Sciatic nerve (tissue), 2 donors: Measurements from ENCODE around the gene PCDHA6. TPM values are rescaled to one million over a fixed set of nuclear protein-coding genes. Genes with fewer than 3 reads are reported as not detected.
"Not testable (repeated sequence)": the region's sequence is repeated elsewhere in the genome, so short reads cannot be mapped to it uniquely, and the experiment has no call there.

ENCODE experiments used
- ATAC-seq: fragments of 200-7000 bp; cut with Tn5 transposase; one replicate; pipeline ENCODE4 v1.9.1; 2020; ENCODE audit warnings: mild to moderate bottlenecking, moderate library complexity
- DNase-seq: peaks from one replicate; pipeline ENCODE4 v3.0.0-alpha.2; 2020; ENCODE audit warnings: low spot score
- intact Hi-C: fragments of 100-400 bp; cut with DNase I; formaldehyde crosslinking; loops from one replicate; pipeline ENCODE4 v1.14.2; 2022
- total RNA-seq: library from RNA; stranded (reverse); fragmentation: NEBNext Ultra II Directional; extraction: Animal tissue kit (Norgen Biotek cat#: 25700); gene quantifications from one replicate; pipeline ENCODE4 v1.2.1, GENCODE V29; 2021
- donor health status: DM: no; HTN: no; CAD: no.
- donor health status: DM: no; HTN: no; CAD: no.

Gene PCDHA6
- total RNA-seq, 1 donor from 2014 or later: 0.76 TPM

DNA sequence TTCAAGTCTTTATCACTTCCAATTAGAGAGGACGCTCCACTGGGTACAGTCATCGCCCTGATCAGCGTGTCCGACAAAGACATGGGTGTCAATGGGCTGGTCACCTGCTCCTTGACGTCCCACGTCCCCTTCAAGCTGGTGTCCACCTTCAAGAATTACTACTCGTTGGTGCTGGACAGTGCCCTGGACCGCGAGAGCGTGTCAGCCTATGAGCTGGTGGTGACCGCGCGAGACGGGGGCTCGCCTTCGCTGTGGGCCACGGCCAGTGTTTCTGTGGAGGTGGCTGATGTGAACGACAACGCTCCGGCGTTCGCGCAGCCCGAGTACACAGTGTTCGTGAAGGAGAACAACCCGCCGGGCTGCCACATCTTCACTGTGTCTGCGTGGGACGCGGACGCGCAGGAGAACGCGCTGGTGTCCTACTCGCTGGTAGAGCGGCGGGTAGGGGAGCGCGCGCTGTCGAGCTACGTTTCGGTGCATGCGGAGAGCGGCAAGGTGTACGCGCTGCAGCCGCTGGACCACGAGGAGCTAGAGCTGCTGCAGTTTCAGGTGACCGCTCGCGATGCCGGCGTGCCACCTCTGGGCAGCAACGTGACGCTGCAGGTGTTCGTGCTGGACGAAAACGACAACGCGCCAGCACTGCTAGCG lies 19.4 kb upstream of the PCDHA6 start:
- DNase-seq, intact Hi-C loops, ATAC-seq: not testable (repeated sequence)

DNA sequence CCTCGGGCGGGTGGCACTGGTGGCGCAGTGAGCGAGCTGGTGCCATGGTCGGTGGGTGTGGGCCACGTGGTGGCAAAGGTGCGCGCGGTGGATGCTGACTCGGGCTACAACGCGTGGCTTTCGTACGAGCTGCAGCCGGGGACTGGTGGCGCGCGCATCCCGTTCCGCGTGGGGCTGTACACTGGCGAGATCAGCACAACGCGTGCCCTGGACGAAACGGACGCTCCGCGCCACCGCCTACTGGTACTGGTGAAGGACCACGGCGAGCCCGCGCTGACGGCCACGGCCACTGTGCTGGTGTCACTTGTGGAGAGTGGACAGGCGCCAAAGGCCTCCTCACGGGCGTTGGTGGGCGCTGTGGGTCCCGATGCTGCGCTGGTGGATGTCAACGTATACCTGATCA lies 18.9 kb upstream of the PCDHA6 start:
- no peak for DNase-seq
- intact Hi-C loops: no loop called here
- no peak for ATAC-seq

DNA sequence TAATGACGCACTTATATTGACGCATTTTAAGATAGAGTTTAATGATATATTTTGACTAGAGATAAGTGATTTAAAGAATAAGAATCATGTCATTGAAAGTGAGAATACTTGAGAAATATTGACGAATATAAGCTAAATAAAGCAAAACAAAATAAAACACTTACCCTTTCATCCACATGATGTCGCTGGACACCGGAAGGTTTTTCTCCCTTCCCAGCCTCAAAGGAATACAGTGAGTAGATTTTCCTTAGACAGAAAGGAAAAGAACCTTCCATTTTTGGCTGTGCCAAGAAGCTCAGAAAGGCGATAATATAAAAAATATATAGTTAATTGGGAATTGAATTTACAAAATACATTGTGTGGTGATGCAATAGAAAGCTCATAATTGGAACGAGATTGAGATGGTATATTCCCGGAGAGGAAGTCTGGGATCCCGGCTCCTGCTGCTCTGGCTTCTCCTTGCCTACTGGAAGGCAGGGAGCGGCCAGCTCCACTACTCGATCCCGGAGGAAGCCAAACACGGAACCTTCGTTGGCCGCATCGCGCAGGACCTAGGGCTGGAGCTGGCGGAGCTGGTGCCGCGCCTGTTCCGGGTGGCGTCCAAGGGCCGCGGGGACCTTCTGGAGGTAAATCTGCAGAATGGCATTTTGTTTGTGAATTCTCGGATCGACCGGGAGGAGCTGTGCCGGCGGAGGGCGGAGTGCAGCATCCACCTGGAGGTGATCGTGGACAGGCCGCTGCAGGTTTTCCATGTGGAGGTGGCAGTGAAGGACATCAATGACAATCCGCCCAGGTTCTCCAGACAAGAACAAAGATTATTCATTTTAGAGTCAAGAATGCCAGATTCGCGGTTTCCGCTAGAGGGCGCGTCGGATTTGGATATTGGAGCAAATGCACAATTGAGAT lies 6.1 kb upstream of the PCDHA6 start, which contains the start of gene PCDHA5:
TSS of gene PCDHA5 (plus strand) at position 239 of the 906 bp plus-strand sequence.
- no peak for DNase-seq
- intact Hi-C loops: no loop called here
- no peak for ATAC-seq

DNA sequence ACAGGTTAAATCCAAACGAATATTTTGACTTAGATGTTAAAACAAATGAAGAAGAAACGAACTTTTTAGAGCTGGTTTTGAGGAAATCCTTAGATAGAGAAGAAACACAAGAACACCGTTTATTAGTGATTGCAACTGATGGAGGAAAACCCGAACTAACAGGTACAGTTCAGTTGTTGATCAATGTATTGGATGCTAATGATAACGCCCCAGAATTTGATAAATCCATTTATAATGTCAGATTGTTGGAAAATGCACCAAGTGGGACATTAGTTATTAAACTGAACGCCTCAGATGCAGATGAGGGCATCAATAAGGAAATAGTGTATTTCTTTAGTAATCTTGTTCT lies 5.5 kb upstream of the PCDHA6 start:
- ATAC-seq (no peak), DNase-seq (no peak)
- intact Hi-C loops: no loop called here

DNA sequence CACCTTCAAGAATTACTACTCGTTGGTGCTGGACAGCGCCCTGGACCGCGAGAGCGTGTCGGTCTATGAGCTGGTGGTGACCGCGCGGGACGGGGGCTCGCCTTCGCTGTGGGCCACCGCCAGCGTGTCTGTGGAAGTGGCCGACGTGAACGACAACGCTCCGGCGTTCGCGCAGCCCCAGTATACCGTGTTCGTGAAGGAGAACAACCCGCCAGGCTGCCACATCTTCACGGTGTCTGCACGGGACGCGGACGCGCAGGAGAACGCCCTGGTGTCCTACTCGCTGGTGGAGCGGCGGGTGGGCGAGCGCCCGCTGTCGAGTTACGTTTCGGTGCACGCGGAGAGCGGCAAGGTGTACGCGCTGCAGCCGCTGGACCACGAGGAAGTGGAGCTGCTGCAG lies 4.8 kb upstream of the PCDHA6 start:
- intact Hi-C loops, DNase-seq, ATAC-seq: not testable (repeated sequence)

DNA sequence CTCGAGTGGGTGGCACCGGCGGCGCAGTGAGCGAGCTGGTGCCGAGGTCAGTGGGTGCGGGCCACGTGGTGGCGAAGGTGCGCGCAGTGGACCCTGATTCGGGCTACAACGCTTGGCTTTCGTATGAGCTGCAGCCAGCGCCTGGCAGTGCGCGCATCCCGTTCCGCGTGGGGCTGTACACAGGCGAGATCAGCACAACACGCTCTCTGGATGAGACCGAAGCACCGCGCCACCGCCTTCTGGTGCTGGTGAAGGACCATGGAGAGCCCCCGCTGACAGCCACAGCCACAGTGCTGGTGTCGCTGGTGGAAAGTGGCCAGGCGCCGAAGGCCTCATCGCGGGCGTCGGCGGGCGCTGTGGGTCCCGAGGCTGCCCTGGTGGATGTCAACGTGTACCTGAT lies 4.3 kb upstream of the PCDHA6 start:
- ATAC-seq (no peak), DNase-seq (no peak)
- intact Hi-C loops: no loop called here

DNA sequence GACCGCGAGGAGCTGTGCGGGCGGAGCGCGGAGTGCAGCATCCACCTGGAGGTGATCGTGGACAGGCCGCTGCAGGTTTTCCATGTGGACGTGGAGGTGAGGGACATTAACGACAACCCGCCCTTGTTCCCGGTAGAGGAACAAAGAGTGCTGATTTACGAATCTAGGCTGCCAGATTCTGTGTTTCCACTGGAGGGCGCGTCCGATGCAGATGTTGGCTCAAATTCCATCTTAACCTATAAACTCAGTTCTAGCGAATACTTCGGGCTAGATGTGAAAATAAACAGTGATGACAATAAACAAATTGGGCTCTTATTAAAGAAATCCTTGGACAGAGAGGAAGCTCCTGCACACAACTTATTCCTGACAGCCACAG lies 590 bp downstream of the PCDHA6 start:
- intact Hi-C loops: no loop called here
- ATAC-seq: no peak
- DNase-seq: no peak

DNA sequence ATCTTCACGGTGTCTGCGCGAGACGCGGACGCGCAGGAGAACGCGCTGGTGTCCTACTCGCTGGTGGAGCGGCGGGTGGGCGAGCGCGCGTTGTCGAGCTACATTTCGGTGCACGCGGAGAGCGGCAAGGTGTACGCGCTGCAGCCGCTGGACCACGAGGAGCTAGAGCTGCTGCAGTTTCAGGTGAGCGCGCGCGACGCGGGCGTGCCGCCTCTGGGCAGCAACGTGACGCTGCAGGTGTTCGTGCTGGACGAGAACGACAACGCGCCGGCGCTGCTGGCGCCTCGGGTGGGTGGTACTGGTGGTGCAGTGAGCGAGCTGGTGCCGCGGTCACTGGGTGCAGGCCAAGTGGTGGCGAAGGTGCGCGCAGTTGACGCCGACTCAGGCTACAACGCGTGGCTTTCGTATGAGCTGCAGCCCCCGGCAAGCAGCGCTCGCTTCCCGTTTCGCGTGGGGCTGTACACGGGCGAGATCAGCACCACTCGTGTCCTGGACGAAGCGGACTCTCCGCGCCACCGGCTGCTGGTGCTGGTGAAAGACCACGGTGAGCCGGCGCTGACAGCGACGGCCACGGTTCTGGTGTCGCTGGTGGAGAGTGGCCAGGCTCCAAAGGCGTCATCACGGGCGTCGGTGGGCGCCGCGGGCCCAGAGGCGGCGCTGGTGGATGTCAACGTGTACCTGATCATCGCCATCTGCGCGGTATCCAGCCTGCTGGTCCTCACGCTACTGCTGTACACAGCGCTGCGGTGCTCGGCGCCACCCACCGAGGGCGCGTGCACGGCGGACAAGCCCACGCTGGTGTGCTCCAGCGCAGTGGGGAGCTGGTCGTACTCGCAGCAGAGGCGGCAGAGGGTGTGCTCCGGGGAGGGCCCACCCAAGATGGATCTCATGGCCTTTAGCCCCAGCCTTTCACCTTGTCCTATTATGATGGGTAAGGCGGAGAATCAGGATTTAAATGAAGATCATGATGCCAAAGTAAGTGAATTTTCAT lies 2.0 kb downstream of the PCDHA6 start:
- intact Hi-C loops, ATAC-seq: not testable (repeated sequence)

DNA sequence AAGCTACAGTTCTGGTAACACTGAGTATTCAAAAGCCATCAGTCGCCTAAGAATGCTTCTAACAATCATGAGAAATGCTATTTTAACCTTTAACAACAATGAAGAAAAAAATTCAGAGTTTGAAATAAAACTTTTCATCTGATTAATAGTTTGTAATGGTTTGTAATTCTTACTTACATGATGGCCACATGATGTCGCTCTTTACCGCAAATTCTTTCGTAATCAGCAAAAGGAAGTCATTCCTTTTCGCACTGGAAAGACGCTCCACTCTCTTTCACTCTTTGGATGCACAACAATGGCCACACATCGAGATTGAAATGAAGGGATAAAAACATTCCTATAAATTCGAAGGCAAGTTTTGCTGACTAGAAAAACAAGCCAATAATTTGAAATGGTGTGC lies 6.2 kb downstream of the PCDHA6 start, which contains the start of gene PCDHA7:
TSS of gene PCDHA7 (plus strand) at position 277 of the 400 bp plus-strand sequence. CDS start at position 392, 115 bp downstream.
- intact Hi-C loops: no loop called here
- ATAC-seq (no peak), DNase-seq (no peak)

More for the DNA sequence above, 2.0 kb downstream of the PCDHA6 start:
- DNase-seq: not testable (repeated sequence)

DNA sequence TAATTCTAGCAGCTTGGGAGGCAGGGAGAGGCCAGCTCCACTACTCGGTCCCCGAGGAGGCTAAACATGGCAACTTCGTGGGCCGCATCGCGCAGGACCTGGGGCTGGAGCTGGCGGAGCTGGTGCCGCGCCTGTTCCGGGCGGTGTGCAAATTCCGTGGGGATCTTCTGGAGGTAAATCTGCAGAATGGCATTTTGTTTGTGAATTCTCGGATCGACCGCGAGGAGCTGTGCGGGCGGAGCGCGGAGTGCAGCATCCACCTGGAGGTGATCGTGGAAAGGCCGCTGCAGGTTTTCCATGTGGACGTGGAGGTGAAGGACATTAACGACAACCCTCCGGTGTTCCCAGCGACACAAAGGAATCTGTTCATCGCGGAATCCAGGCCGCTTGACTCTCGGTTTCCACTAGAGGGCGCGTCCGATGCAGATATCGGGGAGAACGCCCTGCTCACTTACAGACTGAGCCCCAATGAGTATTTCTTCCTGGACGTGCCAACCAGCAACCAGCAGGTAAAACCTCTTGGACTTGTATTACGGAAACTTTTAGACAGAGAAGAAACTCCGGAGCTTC lies 6.8 kb downstream of the PCDHA6 start:
- DNase-seq, ATAC-seq, intact Hi-C loops: not testable (repeated sequence)

DNA sequence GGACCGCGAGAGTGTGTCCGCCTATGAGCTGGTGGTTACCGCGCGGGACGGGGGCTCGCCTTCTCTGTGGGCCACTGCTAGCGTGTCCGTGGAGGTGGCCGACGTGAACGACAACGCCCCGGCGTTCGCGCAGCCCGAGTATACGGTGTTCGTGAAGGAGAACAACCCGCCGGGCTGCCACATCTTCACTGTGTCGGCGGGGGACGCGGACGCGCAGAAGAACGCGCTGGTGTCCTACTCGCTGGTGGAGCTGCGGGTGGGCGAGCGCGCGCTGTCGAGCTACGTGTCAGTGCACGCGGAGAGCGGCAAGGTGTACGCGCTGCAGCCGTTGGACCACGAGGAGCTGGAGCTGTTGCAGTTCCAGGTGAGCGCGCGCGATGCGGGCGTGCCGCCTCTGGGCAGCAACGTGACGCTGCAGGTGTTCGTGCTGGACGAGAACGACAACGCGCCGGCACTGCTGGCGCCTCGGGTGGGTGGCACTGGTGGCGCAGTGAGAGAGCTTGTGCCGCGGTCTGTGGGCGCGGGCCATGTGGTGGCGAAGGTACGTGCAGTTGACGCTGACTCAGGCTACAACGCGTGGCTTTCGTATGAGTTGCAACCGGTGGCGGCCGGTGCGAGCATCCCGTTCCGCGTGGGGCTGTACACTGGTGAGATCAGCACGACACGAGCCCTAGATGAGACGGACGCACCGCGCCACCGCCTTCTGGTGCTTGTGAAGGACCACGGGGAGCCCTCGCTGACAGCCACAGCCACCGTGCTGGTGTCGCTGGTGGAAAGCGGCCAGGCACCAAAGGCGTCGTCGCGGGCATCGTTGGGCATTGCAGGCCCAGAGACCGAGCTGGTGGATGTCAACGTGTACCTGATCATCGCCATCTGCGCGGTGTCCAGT lies 8.1 kb downstream of the PCDHA6 start:
- ATAC-seq: no peak
- intact Hi-C loops: no loop called here
- no peak for DNase-seq

DNA sequence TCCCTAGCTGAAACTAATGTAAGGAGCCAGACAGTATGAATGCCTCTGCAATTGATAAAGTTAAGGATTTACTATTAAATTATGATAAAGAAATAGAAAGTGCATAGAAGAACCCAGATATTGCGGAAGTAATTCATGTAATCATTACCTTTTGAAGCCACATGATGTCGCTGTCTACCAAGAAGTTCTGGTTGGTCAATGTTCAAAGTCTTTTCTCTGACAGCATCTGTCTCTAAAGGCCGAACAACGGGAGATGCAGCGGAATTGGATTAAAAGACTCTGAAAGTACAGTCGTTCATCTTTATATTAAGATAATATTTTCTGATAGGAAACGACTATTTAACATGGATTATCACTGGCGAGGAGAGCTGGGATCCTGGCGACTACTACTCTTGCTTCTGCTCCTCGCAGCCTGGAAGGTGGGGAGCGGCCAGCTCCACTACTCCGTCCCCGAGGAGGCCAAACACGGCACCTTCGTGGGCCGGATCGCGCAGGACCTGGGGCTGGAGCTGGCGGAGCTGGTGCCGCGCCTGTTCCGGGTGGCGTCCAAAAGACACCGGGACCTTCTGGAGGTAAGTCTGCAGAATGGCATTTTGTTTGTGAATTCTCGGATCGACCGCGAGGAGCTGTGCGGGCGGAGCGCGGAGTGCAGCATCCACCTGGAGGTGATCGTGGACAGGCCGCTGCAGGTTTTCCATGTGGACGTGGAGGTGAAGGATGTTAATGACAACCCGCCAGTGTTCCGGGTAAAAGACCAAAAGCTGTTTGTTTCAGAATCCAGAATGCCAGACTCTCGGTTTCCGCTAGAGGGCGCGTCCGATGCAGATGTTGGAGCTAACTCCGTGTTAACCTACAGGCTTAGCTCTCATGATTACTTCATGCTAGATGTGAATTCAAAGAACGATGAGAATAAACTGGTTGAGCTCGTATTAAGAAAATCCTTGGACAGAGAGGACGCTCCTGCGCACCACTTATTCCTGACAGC lies 13.5 kb downstream of the PCDHA6 start, which contains the start of gene PCDHA8:
TSS of gene PCDHA8 (plus strand) at position 210 of the 985 bp plus-strand sequence. CDS start at position 345, 135 bp downstream.
- intact Hi-C loops: no loop called here
- ATAC-seq (no peak), DNase-seq (no peak)

DNA sequence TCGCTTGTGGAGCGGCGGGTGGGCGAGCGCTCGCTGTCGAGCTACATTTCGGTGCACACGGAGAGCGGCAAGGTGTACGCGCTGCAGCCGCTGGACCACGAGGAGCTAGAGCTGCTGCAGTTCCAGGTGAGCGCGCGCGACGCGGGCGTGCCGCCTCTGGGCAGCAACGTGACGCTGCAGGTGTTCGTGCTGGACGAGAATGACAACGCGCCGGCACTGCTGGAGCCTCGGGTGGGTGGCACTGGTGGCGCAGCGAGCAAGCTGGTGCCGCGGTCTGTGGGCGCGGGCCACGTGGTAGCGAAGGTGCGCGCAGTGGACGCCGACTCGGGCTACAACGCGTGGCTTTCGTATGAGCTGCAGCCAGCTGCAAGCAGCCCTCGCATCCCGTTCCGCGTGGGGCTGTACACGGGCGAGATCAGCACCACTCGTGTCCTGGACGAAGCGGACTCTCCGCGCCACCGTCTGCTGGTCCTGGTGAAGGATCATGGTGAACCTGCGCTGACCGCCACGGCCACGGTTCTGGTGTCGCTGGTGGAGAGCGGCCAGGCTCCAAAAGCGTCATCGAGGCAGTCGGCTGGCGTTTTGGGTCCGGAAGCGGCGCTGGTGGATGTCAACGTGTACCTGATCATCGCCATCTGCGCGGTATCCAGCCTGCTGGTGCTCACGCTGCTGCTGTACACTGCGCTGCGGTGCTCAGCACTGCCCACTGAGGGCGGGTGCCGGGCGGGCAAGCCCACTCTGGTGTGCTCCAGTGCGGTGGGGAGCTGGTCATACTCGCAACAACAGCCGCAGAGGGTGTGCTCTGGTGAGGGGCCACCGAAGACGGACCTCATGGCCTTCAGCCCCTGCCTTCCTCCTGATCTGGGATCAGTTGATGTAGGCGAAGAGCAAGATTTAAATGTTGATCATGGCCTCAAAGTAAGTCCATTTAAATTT lies 15.3 kb downstream of the PCDHA6 start:
- no peak for DNase-seq
- ATAC-seq: no peak
- intact Hi-C loops: no loop called here

DNA sequence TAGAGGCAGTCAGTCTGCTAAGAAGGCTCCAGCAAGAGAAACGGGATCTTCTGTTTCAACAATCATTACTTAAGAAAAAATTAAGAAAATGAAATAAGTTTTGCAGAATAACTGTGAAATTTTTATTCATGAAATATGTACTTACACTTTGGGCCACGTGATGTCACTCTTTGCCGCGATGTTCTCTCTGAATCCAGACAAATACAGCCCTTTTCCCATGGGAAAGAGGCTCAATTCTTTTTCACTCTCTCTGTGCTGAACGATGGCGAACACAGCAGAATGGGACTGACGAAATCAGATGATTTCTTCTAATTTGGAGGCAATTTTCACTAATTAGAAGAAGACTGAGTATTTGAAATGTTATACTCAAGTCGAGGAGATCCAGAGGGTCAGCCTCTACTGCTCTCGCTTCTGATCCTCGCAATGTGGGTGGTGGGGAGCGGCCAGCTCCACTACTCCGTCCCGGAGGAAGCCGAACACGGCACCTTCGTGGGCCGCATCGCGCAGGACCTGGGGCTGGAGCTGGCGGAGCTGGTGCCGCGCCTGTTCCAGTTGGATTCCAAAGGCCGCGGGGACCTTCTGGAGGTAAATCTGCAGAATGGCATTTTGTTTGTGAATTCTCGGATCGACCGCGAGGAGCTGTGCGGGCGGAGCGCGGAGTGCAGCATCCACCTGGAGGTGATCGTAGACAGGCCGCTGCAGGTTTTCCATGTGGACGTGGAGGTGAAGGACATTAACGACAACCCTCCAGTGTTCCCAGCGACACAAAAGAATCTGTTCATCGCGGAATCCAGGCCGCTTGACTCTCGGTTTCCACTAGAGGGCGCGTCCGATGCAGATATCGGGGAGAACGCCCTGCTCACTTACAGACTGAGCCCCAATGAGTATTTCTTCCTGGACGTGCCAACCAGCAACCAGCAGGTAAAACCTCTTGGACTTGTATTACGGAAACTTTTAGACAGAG lies 20.7 kb downstream of the PCDHA6 start, which contains the start of gene PCDHA9:
TSS of gene PCDHA9 (plus strand) at position 244 of the 964 bp plus-strand sequence. CDS start at position 358, 114 bp downstream.
- DNase-seq, intact Hi-C loops, ATAC-seq: not testable (repeated sequence)
